GM19452 (cell line): Measurements from ENCODE around the gene SBK2.

Source experiments
- ATAC-seq: cut with Tn5 transposase; IDR thresholded peaks from one replicate; pipeline ENCODE4 v1.9.1; 2021; ENCODE audit not compliant: unreplicated experiment

The SBK2 gene

DNA sequence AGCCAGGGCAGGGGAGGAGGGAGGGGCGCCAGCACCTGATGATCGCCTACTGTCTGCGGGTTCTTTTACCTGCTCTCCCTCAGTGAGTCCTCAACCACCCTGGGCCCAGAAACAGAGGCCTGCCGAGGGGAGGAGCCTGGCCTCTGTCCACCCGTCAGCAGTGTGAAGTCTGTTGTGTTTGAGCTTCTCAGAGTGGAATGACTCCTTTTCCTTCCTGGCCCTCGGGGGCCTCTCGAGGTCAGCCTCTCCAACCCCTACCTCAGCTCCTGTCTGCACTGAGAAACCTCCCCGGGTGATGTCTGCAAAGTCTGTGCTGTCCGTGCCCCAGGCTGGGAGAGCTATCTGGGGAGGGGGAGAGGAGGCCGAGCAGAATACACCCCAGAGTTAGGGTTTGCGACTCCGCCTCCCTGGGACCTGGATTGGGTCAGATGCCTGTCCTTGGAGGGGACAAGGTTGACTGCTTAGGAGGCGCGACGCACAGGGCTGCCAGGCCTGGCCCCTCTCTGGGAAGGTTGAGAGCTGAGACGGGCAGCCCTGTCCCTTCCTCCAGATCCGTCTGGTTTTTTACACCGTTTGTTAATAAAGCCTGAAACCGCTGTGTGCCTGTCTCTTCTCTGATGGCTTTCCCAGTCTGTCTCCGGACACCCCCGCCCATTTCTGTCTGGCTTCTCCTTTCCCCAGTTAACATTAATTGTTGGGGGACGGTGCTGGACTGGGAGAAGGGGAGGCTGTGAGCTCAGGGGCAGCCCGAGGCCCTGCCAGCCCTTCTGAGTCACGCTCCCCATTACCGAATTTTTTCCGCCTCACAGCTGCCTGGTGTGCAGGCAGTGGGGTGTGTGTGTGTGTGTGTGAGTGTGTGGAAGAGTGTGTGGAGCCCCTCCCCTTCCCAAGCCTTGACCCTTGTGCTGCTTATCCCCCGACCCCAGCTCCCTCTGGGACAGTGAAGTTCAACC is 49.7 kb downstream of the SBK2 start:
- no peak for ATAC-seq

DNA sequence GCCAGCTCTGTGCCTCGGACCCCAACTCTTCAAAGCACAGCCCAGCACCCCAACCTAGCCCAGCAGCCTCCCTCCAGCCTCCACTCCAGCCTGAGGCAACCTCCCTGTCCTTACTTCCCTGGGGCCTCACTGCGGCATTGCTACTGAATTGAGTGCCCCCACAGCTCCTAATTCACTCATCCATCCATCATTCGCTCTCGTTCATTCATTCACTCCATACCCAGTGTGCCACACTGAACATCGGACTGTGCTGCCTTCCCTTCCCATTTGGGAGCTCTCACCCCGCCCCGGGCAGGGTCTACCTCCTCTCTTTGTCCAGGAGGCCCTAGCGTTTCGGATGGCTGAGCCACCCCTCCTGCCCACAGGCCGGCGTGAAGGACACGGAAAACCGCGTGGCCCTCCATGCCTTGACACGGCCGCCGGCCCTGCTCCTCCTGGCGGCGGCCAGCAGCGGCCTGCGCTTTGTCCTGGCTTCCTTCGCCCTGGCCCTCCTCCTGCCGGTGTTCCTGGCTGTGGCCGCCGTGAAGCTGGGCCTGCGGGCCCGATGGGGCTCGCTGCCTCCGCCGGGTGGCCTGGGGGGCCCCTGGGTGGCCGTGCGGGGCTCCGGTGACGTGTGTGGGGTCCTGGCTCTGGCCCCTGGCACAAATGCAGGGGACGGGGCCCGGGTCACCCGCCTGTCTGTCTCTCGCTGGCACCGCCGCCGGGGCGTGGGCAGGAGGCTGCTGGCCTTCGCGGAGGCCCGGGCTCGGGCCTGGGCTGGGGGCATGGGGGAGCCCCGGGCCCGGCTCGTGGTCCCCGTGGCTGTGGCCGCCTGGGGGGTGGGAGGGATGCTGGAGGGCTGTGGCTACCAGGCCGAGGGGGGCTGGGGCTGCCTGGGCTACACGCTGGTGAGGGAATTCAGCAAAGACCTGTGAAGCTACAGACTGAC is 50.6 kb downstream of the SBK2 start:
- ATAC-seq = no peak

DNA sequence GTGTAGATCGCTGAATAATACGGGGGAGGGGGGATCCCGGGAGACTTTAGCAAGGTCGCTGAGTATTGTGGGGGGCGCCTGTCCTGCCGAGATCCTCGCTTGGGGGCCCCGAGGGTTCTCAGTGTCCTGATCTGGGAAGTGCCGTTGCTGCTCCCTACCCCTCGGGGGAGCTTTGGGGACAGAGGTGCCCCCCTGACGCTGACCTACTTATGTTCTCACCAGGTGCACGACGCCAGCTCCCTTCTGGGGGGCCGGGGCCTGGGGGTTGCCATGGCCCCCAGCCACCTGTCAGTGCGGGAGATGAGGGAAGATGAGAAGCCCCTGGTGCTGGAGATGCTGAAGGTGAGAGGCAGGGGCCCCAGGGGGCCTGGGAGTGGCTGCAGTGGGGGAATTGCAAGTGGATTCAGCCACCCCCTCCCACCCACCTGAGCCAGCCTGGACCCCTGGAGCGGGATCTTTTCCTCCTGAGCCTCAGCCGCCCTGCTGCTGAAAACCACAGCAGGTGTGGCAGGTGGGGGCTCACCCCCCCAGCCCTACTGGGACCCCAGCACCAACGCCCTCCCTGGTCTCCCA is 51.4 kb downstream of the SBK2 start:
- no peak for ATAC-seq

DNA sequence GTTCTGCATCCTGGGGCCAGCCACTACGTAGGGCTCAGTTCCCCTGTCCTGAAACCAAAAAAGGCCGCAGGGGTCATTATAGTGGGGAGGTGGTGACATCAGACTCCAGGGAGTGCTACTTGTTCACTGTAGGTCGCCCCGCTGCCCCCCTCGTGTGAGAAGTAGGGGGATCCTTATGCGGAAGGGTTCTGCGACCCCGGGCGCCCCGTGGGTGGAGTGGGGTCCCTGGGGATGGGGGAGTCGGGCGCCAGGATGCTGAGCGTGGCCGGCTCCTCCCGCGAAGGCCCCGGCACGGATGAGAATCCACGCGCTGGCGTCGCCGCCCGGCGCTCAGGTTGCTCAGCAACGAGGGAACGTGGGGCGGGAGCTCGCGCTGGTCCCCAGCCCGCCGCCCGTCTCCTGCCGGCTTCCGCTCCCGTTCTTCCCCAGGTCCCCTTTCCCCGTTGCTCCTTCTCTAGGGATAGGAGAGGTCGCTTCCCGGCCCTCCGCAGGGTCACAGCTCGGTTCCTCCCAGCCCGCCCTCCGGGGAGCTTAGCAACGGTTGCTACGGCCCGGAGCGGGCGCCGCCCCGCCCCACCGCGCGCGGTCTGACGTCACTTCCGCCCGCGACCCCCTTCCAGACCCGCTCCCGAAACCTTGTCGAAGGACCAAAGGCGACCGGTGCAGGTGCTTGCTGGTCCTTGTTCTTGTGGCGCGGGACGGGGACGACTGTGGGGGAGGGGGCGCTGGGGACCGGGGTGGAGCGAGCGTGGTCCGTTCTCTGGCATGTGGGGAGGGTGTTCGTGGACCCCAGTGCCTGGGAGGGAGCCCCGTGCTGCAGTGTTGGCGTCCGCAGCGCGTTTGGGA is 52.1 kb downstream of the SBK2 start, which contains the start of gene NAT14:
Gene NAT14 (plus strand): TSS at position 596 of the 846 bp plus-strand sequence. CDS start 521 bp downstream, outside the sequence.
- no peak for ATAC-seq

GRCh38 chr19:55483706-55484592 is 53.0 kb downstream of the SBK2 start:
- ATAC-seq = no peak

DNA sequence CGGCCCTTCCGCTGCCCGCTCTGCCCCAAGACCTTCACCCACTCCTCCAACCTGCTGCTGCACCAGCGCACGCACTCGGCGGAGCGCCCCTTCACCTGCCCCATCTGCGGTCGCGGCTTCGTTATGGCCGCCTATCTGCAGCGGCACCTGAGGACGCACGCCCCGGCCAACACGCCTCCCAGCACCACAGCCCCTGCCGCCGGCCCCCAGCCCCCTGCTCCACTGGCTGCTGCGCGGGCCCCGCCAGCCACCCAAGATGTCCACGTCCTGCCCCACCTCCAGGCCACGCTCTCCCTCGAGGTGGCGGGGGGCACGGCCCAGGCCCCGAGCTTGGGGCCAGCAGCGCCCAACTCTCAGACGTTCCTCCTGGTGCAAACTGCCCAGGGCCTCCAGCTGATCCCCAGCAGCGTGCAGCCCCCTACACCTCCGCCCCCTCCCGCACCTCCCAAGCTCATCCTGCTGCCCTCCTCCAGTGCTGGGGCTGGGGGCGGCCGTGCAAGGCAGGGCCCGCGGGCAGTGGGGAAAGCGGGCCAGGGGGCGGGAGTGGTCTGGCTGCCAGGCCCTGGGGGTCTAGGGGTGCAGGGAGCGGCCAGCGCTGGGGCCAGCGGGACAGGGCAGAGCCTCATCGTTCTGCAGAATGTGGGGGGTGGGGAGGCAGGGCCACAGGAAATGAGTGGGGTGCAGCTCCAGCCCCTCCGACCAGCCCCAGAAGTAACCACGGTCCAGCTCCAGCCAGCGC is 53.8 kb downstream of the SBK2 start:
- no peak for ATAC-seq

DNA sequence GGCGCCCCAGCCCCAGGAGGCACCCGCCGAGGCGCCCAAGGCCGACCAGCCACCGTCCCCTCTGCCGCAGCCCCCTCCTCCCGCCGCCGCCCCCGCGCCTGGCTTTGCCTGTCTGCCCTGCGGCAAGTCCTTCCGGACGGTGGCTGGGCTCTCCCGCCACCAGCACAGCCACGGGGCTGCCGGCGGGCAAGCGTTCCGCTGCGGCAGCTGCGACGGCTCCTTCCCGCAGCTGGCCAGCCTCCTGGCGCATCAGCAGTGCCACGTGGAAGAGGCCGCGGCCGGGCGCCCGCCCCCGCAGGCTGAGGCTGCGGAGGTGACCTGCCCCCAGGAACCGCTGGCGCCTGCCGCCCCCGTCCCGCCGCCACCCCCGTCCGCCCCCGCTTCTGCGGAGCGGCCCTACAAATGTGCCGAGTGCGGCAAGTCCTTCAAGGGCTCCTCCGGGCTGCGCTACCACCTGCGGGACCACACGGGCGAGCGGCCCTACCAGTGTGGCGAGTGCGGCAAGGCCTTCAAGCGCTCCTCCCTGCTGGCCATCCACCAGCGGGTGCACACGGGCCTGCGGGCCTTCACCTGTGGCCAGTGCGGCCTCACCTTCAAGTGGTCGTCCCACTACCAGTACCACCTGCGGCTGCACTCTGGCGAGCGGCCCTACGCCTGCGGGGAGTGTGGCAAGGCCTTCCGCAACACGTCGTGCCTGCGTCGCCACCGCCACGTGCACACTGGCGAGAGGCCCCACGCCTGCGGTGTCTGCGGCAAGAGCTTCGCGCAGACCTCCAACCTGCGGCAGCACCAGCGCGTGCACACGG is 54.6 kb downstream of the SBK2 start:
- ATAC-seq = no peak

- no peak for ATAC-seq
Measured at GRCh38 chr19:55481794-55482155, 55.2 kb downstream of the SBK2 start.

GRCh38 chr19:55481148-55481793 is 55.7 kb downstream of the SBK2 start:
- ATAC-seq = no peak

DNA sequence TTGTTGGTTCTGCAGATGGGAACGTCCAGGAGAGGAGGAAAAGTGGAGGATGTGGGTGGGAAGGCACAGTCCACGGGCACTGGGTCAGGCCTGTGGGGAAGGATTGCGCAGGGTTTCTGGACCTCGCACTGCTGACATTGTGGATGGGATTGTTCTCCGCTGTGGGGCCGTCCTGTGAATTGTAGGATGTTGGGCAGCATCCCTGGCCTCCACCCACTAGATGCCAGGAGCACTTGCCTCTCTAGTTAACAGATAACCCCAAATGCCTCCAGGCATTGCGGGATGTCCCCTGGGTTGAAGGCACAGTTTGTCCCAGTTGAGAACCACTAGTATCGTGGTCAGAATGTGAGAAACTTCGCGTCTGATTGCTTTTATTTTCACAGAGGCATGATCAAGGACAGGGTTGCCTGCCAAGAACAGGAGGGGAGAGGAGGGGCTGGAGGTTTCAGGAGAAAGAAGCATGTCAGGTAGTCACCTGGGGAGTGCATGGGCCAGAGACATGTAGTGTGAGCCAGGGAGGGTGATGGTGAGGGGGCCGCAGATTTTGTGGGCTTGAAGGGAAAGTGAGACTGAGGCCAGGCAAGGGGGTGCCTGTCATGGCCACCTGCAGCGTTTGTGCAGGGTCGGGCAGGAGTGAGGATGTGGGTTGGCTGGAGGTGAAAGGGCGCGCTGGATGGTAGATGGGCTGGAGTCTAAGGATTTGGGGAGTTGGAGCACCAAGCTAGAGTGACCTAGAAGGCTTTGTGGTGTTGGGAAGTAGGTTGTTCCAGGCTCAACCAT is 57.3 kb downstream of the SBK2 start:
- ATAC-seq = no peak

GRCh38 chr19:55479045-55479444 is 57.9 kb downstream of the SBK2 start:
- ATAC-seq = no peak
